CD14-positive monocyte (primary cell): ENCODE data around the gene ZCCHC8. TPM values are rescaled to one million over a fixed set of nuclear protein-coding genes. Genes with fewer than 3 reads are reported as not detected.
A peak's percentile ranks its signal among the peaks of the same experiment; 100 is the strongest.

Experiments used
- DNase-seq, 3 donors: peaks; one replicate each; pipeline ENCODE4 v3.0.0-alpha.2; 2011 to 2022
- H2AFZ ChIP-seq: 2 replicates; pipeline ENCODE4 v1.6.0; 2012; ENCODE audit warnings: mild to moderate bottlenecking, low read depth, low read length, inconsistent platforms; ENCODE audit not compliant: insufficient read depth, poor library complexity, severe bottlenecking
- H3K27ac ChIP-seq, 2 donors: 1 replicate in 1 of 2; 2 replicates in 1 of 2; pipeline ENCODE4 v1.5.1; 2012 to 2013; ENCODE audit warnings: low read length in 2 of 2, control low read depth in 1 of 2, inconsistent platforms in 1 of 2, low read depth in 1 of 2, mild to moderate bottlenecking in 1 of 2
- H3K27me3 ChIP-seq, 2 donors: one replicate each; pipeline versions ENCODE4 v1.6.0 to v1.6.1; 2011 to 2013; ENCODE audit warnings: low read length in 2 of 2; ENCODE audit not compliant: control insufficient read depth in 2 of 2, insufficient read depth in 2 of 2
- H3K36me3 ChIP-seq, 2 donors: replicated peaks in 1 of 2; 1 replicate in 1 of 2; 2 replicates in 1 of 2; pipeline versions ENCODE4 v1.5.1 to v1.6.1; 2012 to 2013; ENCODE audit warnings: low read length in 2 of 2, control low read depth in 1 of 2, inconsistent platforms in 1 of 2, mild to moderate bottlenecking in 1 of 2; ENCODE audit not compliant: insufficient read depth in 2 of 2, control insufficient read depth in 1 of 2
- H3K4me1 ChIP-seq, 2 donors: 1 replicate in 1 of 2; 2 replicates in 1 of 2; pipeline versions ENCODE4 v1.5.1 to v1.6.1; 2012 to 2013; ENCODE audit warnings: low read length in 2 of 2, control low read depth in 1 of 2, inconsistent platforms in 1 of 2, mild to moderate bottlenecking in 1 of 2, moderate library complexity in 1 of 2; ENCODE audit not compliant: insufficient read depth in 2 of 2, control insufficient read depth in 1 of 2
- H3K4me2 ChIP-seq: replicated peaks from 2 replicates; pipeline ENCODE3; 2012; ENCODE audit warnings: low read length, moderate library complexity, mild to moderate bottlenecking; ENCODE audit not compliant: poor library complexity, severe bottlenecking; ENCODE audit errors: extremely low read depth
- H3K4me3 ChIP-seq, 3 experiments: fragments of 200-600 bp in 1 of 3; sonication (generic) in 1 of 3; replicated peaks in 1 of 3; 1 replicate in 2 of 3; 2 replicates in 1 of 3; pipeline ENCODE4 v1.5.1; 2011 to 2013; ENCODE audit warnings: low read length in 3 of 3, mild to moderate bottlenecking in 3 of 3, control low read depth in 2 of 3, low read depth in 2 of 3, inconsistent platforms in 1 of 3, moderate library complexity in 1 of 3
- H3K79me2 ChIP-seq: 2 replicates; pipeline ENCODE4 v1.6.0; 2012; ENCODE audit warnings: mild to moderate bottlenecking, control low read depth, inconsistent platforms, low read length, moderate library complexity; ENCODE audit not compliant: insufficient read depth
- H3K9ac ChIP-seq: 2 replicates; pipeline ENCODE4 v1.6.0; 2017; ENCODE audit warnings: low read length, mild to moderate bottlenecking; ENCODE audit not compliant: insufficient read depth, poor library complexity, severe bottlenecking
- H3K9me3 ChIP-seq, 2 donors: replicated peaks in 1 of 2; 1 replicate in 1 of 2; 2 replicates in 1 of 2; pipeline versions ENCODE4 v1.5.1 to v1.6.1; 2012 to 2013; ENCODE audit warnings: low read length in 2 of 2, control low read depth in 1 of 2; ENCODE audit not compliant: control insufficient read depth in 1 of 2, insufficient read depth in 1 of 2
- H4K20me1 ChIP-seq: 2 replicates; pipeline ENCODE4 v1.6.0; 2012; ENCODE audit warnings: mild to moderate bottlenecking, low read length, control low read depth, moderate library complexity; ENCODE audit not compliant: insufficient read depth
- H3K27ac Mint-ChIP-seq, 7 donors: one replicate each; pipeline ENCODE4 v1.8.0; 2020; ENCODE audit warnings: mild to moderate bottlenecking in 7 of 7, mixed read lengths in 7 of 7, moderate library complexity in 6 of 7, inconsistent platforms in 2 of 7
- H3K27me3 Mint-ChIP-seq, 3 donors: one replicate each; pipeline ENCODE4 v1.8.0; 2021 to 2022; ENCODE audit warnings: low read depth in 3 of 3, mild to moderate bottlenecking in 3 of 3, mixed read lengths in 3 of 3, moderate library complexity in 3 of 3, inconsistent platforms in 1 of 3
- H3K36me3 Mint-ChIP-seq, 2 donors: one replicate each; pipeline ENCODE4 v1.8.0; 2020; ENCODE audit warnings: mixed read lengths in 2 of 2, inconsistent platforms in 1 of 2, mild to moderate bottlenecking in 1 of 2
- H3K4me1 Mint-ChIP-seq: one replicate; pipeline ENCODE4 v1.8.0; 2020; ENCODE audit warnings: mild to moderate bottlenecking, mixed read lengths
- H3K4me3 Mint-ChIP-seq, 2 donors: one replicate each; pipeline ENCODE4 v1.8.0; 2020; ENCODE audit warnings: mild to moderate bottlenecking in 2 of 2, mixed read lengths in 2 of 2, moderate library complexity in 1 of 2
- H3K9me3 Mint-ChIP-seq, 7 donors: one replicate each; pipeline ENCODE4 v1.8.0; 2020 to 2022; ENCODE audit warnings: mixed read lengths in 7 of 7, mild to moderate bottlenecking in 6 of 7, moderate library complexity in 6 of 7, inconsistent platforms in 2 of 7
- WGBS: methylation state at CpG from one replicate; pipeline ENCODE4 v1.1.5; 2013; ENCODE audit warnings: missing lambda C conversion rate; ENCODE audit not compliant: insufficient coverage; 5-methylcytosine and 5-hydroxymethylcytosine counted together
- intact Hi-C, 2 donors: fragments of 100-400 bp; cut with micrococcal nuclease; formaldehyde crosslinking; loops; one replicate each; pipeline versions ENCODE4 v1.15.0 to v1.15.1; 2023
- polyA plus RNA-seq, 3 donors: library from polyadenylated mRNA; depleted of rRNA in 1 of 3; unstranded in 2 of 3; stranded (reverse) in 1 of 3; fragments of 300-500 nt in 2 of 3; fragments of >200 nt in 1 of 3; fragmentation: Illumina TruSeq in 2 of 3; gene quantifications; 1 replicate in 2 of 3; 2 replicates in 1 of 3; pipeline ENCODE4 v1.2.3, GENCODE V29; 2012 to 2021
- TF ChIP-seq, protein P1 (sequence below): fragments of 200-600 bp; IDR thresholded peaks from one replicate; pipeline ENCODE4 v1.8.0; 2022; ENCODE audit warnings: antibody characterized with exemption, mild to moderate bottlenecking

ZCCHC8 gene
- polyA plus RNA-seq, 3 donors = 2.5 to 25.4 (median 5.4) TPM

DNA sequence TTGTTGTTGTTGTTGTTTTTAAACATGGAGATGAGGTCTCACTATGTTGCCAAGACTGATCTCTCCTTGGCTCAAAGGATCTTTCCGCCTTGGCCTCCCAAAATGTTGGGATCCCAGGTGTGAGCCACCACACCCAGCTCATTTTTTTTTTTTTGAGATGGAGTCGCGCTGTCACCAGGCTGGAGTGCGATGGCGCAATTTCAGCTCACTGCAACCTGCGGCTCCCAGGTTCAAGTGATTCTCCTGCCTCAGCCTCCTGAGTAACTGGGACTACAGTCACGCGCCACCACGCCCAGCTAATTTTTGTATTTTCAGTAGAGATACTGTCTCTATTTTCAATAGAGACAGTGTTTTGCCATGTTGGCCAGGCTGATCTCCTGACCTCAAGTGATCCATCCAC is 73.3 kb downstream of the ZCCHC8 start:
- TF ChIP-seq, protein P1, sequence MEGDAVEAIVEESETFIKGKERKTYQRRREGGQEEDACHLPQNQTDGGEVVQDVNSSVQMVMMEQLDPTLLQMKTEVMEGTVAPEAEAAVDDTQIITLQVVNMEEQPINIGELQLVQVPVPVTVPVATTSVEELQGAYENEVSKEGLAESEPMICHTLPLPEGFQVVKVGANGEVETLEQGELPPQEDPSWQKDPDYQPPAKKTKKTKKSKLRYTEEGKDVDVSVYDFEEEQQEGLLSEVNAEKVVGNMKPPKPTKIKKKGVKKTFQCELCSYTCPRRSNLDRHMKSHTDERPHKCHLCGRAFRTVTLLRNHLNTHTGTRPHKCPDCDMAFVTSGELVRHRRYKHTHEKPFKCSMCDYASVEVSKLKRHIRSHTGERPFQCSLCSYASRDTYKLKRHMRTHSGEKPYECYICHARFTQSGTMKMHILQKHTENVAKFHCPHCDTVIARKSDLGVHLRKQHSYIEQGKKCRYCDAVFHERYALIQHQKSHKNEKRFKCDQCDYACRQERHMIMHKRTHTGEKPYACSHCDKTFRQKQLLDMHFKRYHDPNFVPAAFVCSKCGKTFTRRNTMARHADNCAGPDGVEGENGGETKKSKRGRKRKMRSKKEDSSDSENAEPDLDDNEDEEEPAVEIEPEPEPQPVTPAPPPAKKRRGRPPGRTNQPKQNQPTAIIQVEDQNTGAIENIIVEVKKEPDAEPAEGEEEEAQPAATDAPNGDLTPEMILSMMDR = no peak
- Histone ChIP-seq H3K27ac (no peak overlapping the region), H3K27me3 (no peaks in the 10 kb centered on the region), H3K4me2 (no peak overlapping the region), H3K9ac (no peak overlapping the region), H3K4me1 (peaks cover 12% of the 10 kb centered on the region in 2 donors), H4K20me1 (no peaks in the 10 kb centered on the region), H2AFZ (no peak overlapping the region), H3K79me2 (no peaks in the 10 kb centered on the region), H3K4me3 (no peak overlapping the region), H3K9me3 (no peaks in the 10 kb centered on the region), H3K36me3 (no peaks in the 10 kb centered on the region)
- Mint-ChIP-seq H3K9me3 (no peaks in the 10 kb centered on the region), H3K36me3 (no peaks in the 10 kb centered on the region), H3K4me1 (peaks cover 9% of the 10 kb centered on the region), H3K27ac (no peak overlapping the region), H3K27me3 (peaks cover 0 to 4% (median 3%) of the 10 kb centered on the region in 3 donors), H3K4me3 (no peak overlapping the region)
- intact Hi-C loops = no loop called here
- DNase-seq = no peak
- WGBS = 98% methylated on average over 8 of the region's 9 CpGs

DNA sequence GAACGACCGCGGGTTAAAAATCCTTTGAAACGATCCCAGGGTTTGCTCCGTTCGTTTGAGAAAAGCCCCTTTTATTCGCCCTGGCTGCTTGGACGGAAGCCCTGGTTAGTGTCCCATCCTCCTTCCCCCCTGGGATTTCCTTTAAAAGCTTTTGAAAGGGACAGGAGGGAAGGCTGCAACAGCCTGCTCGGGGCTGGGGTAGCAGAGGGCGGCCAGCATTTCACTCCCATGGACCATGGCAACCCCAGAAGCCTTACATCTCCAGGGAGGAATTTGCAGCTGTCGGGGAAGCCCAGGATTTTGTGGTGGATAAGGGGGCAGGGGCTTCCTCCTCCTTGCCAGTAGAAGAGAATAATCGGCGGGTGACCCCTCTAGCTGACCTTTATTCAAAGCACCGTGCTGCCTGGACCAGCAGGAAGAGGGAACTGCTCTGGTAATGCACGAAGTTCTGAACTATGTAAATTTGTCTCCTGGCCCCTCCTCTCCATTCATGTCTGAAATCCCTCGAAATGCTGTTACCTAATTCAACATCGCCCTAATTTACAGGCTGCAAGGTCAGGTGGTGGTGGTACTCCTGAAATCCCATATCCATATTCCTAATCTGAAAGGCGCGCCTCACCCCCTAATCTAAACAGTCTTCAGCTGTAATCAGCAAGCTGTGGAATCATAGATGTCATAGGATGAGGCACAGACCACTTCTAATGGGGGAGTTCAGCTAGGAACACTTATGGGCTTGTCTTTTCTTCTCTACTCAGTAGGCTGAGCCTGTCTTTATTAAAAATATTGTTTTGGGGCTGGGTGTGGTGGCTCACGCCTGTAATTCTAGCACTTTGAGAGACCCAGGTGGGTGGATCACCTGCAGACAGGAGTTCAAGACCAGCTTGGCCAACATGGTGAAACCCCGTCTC is 77.2 kb downstream of the ZCCHC8 start:
- H3K27me3 Mint-ChIP-seq = peaks cover 0 to 3% (median 2%) of the 10 kb centered on the region in 3 donors

More for the DNA sequence above, 77.2 kb downstream of the ZCCHC8 start:
- H3K4me2 ChIP-seq = peak overlapping the region; percentile 89
- no peaks in the 10 kb centered on the region for H3K27me3 ChIP-seq
- peaks cover 22% of the 10 kb centered on the region for H3K4me1 Mint-ChIP-seq
- no peaks in the 10 kb centered on the region for H3K9me3 Mint-ChIP-seq
- peaks cover 23% of the 10 kb centered on the region for H4K20me1 ChIP-seq
- intact Hi-C loops = loop anchor here in 1 of 2 donors (5.0 kb wide), 1 partner anchor 39 kb away; no protein-coding TSS in a partner anchor
- peak in 2 of 3 donors; percentile 37 to 41 for DNase-seq
- no peaks in the 10 kb centered on the region for H3K36me3 Mint-ChIP-seq
- peaks cover 35% of the 10 kb centered on the region for H3K79me2 ChIP-seq
- no peaks in the 10 kb centered on the region for H3K9me3 ChIP-seq
- H3K4me3 Mint-ChIP-seq = peak overlapping the region; percentile 89 to 95
- peak overlapping the region; percentile 65 for H3K9ac ChIP-seq
- H3K27ac ChIP-seq = peak overlapping the region in 1 of 2 donors; percentile 50
- peak overlapping the region; percentile 65 to 91 (median 70) for H3K27ac Mint-ChIP-seq
- TF ChIP-seq, protein P1 = no peak
- H3K4me1 ChIP-seq = peaks cover 28 to 32% of the 10 kb centered on the region in 2 donors
- peak overlapping the region; percentile 50 to 83 (median 79) for H3K4me3 ChIP-seq
- no peaks in the 10 kb centered on the region for H3K36me3 ChIP-seq
- peak overlapping the region; percentile 91 for H2AFZ ChIP-seq
- WGBS = 8% methylated on average over 8 of the region's 21 CpGs
